D721Med (cell line): ENCODE data around the gene ZNF48.

Experiments
- DNase-seq: peaks from one replicate; pipeline ENCODE4 v3.0.0; 2011; ENCODE audit warnings: low spot score; ENCODE audit not compliant: insufficient read length
- FAIRE-seq: peaks from 2 replicates; lab custom pipeline; 2011; peaks lifted over from hg19 to GRCh38; lab: Jason Lieb, UNC
- TF ChIP-seq, protein P1 (sequence below): IDR thresholded peaks from 2 replicates; pipeline ENCODE4 v1.5.1; 2012; ENCODE audit warnings: mild to moderate bottlenecking, control low read depth; ENCODE audit not compliant: insufficient read depth; ENCODE audit errors: missing control alignments

Gene ZNF48

DNA sequence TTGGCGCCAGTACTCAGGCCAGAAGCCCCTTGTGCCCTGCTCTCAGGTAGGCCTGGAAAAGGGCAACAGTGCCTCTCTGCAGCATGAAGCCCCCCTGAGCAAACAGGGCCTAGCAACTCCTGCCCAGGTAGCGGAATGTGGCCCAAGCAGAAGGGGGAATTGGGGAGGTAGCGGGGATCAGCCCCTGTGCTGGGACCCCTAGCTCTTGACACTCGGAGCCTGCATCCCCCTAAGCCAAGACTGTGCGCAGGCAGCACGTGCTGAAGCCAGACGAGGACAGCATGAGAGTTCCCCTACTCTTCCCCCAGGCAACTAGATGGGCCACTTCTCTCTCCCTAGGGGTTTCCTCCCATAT lies 39.3 kb upstream of the ZNF48 start:
- TF ChIP-seq, protein P1, sequence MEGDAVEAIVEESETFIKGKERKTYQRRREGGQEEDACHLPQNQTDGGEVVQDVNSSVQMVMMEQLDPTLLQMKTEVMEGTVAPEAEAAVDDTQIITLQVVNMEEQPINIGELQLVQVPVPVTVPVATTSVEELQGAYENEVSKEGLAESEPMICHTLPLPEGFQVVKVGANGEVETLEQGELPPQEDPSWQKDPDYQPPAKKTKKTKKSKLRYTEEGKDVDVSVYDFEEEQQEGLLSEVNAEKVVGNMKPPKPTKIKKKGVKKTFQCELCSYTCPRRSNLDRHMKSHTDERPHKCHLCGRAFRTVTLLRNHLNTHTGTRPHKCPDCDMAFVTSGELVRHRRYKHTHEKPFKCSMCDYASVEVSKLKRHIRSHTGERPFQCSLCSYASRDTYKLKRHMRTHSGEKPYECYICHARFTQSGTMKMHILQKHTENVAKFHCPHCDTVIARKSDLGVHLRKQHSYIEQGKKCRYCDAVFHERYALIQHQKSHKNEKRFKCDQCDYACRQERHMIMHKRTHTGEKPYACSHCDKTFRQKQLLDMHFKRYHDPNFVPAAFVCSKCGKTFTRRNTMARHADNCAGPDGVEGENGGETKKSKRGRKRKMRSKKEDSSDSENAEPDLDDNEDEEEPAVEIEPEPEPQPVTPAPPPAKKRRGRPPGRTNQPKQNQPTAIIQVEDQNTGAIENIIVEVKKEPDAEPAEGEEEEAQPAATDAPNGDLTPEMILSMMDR = no peak
- no peak for DNase-seq
- no peak for FAIRE-seq

DNA sequence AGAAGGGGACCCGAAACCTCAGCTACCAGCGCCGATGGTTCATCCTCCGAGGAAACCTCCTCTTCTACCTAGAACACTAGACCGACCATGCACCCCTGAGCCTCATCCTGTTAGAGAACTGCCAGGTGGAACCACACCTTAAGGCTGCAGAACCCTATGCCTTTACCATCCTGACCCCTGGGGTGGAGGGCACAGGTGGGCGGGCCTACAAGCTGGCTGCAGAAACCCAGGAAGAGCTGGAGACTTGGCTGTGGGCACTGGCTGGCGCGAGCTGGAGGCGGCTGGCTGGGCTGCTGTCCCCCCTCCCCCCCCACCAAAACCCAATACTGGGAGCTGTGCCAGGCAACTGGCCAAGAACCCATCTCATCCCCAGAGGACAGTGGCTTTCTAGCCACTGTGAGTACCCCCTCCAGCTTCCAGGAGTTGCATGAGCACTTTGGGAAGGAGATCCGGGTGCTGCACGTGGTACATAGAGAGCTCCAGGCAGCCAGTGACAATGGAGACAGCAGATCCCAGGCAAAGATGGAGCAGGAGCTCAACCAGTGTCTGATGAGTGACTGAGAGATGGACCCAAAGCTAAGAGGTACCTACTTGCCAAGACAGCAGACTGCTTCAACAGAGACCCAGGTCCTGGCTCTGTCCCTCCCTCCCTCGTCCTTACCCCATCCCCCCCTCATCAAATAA lies 38.7 kb upstream of the ZNF48 start:
- no peak for DNase-seq
- no peak for FAIRE-seq

DNA sequence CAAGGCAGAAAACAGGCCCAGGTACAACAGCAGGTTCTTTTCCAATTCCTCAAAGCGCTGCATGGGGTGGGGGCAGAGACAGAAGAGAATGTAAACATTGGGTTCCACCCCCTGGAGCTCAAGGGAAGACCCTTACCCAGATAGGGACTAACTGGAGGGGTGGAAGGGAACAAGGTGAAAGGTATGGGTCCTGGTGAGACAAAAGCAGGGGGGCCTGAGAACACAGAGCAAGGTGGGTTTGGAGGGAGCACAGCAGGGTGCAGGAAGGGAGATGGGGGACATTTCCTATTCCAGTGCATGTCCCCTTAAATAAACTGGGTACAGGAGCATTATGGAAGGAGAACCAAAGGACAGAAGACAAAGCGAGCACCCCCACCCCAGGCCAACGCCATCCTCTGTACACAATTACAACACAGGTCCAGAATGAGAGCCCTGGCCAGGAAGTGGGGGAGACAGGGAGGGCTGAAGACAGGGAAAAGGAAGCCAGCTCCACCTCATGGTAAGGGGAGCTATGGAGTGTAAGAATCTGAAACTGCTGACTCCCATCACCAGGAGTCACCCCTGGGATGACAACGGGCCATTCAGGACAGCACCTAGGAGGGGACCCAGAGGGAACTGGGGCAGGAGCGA lies 38.0 kb upstream of the ZNF48 start:
- no peak for DNase-seq
- TF ChIP-seq, protein P1 = no peak
- FAIRE-seq = no peak

More for the DNA sequence above, 38.7 kb upstream of the ZNF48 start:
- TF ChIP-seq, protein P1 = no peak

DNA sequence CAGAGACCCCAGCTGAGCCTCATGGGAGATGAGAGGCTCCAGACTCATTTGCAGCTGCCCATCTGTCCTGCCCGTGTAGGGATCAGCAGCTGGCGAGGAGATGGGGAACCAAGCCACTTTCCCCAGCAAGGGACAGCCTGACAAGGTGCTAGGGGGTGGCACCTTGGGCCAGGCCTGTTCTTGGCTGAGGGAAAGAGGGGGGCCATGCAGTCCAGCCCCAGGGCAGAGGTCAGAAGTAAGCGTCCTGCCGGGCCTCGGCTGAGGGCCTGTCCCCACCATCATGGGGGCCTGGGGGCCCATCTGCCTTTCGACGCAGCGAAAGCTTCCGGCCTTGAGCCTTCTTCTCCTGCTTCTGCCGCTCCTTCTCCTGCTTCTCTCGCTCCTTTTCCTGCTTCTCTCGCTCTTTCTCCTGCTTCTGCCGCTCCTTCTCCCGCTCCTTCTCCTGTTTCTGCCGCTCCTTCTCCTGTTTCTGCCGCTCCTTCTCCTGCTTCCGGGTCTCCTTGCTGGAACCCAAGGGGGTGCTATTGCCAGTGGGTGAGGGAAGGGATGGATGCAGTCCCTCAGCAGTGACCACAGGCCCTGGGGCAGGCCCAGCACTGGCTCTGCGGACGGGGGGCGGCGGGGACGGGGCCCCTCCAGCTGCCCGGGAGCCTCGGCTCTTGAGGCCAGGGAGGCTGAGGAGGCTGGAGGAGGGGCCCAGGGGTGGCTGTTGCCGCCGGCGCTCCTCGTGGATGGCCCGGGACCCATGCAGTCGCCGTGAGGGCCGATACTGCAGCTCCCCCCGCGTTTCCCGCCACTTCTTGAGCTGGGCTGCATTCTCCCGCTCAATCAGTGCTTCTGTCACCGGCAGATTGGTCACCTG lies 37.3 kb upstream of the ZNF48 start:
- FAIRE-seq (no peak), DNase-seq (no peak)
- TF ChIP-seq, protein P1 = no peak

DNA sequence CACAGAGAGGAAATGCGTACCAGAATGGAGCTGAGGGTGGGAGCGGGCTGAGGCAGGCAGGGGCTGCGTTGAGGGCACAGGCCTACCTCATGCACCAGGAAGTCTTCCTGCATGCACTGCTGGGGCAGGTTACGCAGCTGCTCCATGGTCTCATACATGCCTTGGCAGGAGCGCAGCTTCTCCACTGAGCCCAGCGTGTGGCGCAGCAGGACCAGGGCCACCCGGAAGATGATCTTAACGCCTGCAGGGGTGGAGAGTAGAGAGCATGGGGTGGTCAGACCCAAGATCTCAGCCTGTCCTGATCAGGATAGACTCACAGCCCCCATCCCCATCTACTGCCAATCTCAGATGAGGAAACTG lies 36.7 kb upstream of the ZNF48 start:
- TF ChIP-seq, protein P1 = no peak
- FAIRE-seq = no peak
- no peak for DNase-seq

DNA sequence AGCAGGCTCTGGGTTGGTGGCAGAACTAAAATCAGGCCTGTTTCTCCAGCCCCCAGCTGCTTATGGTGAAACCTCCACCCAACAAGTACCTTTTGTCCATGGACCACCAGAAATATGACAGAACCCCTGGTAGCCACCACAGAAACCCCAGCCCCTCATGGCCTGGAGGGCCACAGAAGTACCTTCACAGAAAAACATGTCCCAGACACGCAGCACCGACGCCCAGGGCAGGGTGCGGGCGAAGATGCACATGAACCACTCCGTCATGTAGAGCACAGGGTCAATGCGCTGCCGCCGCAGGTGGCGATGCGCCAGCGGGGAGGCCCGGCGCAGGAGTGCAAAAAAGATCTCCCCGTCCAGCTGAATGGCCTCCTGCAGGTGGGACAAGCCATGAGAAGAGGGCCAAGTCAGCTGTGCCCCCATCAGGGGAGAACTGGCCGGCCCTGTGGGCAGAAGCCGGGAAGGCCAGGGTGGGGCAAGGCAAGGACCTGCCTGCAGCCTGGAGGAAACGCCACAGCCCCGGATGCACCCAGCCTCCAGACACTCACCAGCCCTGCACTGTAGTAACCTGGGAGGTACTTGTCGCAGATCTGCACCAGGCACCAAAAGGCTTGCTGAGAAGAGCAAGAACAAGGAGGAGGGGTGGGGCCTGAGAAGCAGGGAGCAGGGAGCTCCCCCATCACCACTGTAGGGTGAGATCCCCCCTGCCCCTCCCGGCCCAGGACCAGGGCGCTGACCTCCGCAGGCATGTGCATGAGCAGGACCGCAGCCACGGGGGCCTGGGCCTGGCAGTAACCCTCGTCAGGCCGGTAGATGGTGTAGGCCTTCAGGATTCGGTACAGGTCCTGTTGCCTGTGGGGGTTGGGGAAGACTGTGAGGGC lies 36.0 kb upstream of the ZNF48 start:
- no peak for FAIRE-seq
- no peak for DNase-seq
- TF ChIP-seq, protein P1 = no peak
